ENCODE measurements around the gene ANKRD24. TPM values are rescaled to one million over a fixed set of nuclear protein-coding genes. Genes with fewer than 3 reads are reported as not detected.
"Not testable (repeated sequence)": the region's sequence is repeated elsewhere in the genome, so short reads cannot be mapped to it uniquely, and the experiment has no call there.

Gene ANKRD24
- 0.05 and 2.1 TPM in 2 replicates for total RNA-seq

DNA sequence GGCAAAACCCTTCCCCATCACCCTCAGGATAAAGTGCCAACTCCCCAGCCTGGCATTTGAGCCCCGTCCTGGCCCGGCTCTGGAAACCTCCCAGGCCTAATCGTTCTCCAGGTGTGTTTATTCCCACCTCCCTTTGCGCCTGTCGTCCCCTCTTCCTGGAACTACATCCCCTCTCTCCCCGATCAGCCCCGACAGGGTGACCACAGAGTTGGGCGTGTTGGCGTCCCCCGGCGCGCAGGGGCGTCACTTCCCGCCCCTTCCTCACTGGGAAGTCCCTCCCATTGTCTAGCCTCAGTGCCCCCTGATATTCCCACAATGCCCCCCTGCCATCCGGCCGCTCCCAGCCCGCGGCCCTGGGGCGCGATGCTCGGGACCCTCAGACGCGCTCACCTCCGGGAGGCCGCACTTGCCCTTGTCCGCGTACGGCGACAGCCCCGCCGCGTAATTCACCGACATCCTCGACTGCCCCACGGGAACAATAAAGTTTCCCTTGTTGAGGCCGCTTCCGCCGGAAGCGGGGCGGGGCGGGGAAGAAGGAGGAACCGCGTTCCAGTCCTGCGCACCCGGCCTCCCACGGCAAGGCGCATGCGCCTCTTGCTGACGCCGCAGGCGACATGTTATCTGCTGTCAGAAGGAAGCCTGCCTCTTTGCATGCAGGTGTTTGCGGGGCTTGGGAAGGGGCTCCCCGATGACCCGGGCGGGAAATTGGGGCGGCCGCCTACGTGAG is at the start of gene ANKRD24, which contains the start of gene SIRT6:
TSS of gene ANKRD24 (plus strand) at position 606 of the 727 bp plus-strand sequence. CDS start 3,737 bp downstream, outside the sequence.
TSS of gene SIRT6 (minus strand) at position 480 of the 727 bp plus-strand sequence. CDS start at position 456, 24 bp downstream.
- peak; percentile 48 for DNase-seq (ENCODE audit: extremely low read depth, low read depth, low spot score)

DNA sequence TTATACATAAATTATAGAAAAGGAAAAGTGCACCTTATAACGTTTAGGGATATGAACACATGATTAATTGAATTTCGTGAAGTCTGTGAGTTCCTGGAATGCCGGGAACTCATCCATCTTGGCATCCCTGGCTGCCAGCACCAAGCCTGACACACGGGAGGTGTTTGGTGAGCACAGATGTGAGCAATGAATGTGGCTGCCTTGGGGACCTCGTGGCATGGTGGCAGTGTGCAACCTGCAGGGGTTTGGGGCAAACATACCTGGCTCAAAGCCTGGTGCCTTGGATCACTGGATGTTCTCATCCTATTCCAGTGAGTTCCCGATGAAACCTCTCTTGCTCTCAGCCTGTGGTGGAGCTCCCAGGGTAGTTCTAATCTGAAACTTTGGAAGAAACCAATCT is 48.1 kb upstream of the ANKRD24 start:
- no peak for DNase-seq (ENCODE audit: extremely low read depth, low read depth, low spot score)

DNA sequence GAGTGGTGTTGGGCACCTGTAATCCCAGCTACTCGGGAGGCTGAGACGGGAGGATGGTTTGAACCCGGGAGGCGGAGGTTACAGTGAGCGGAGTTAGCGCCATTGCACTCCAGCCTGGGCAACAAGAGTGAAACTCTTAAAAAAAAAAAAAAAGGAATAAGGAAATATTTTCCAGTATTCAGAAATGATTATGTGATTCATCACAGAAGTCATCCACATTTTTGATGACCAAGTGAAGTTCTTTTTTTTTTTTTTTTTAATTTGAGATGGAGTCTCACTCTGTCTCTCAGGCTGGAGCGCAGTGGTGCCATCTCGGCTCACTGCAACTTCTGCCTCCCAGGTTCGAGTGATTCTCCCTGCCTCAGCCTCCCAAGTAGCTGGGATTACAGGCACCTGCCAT is 47.1 kb upstream of the ANKRD24 start:
- DNase-seq (ENCODE audit: extremely low read depth, low read depth, low spot score) = not testable (repeated sequence)

DNA sequence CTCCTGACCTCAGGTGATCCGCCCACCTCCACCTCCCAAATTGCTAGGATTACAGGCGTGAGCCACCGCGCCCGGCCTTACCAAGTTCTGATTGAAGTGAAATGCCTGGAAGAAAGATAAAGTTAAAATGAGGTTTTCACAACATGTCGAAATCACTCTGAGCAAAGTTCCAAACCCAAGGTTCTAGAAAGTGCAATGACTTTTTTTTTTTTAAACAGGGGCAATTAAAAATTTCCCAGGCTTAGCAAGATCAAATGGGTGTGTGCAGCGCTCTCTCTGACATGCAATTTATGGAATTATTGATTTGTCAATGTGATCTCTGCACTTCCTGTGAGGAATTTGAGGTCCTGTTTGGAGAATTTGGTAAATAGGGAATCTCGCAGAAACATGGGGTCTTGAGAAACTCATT is 45.8 kb upstream of the ANKRD24 start:
- no peak for DNase-seq (ENCODE audit: extremely low read depth, low read depth, low spot score)

- DNase-seq (ENCODE audit: extremely low read depth, low read depth, low spot score) = no peak
These were observed 44.0 kb upstream of the ANKRD24 start for GRCh38 chr19:4138445-4138844.

GRCh38 chr19:4139614-4140236 is 42.8 kb upstream of the ANKRD24 start:
- no peak for DNase-seq (ENCODE audit: extremely low read depth, low read depth, low spot score)

GRCh38 chr19:4140237-4140711 is 42.2 kb upstream of the ANKRD24 start:
- DNase-seq (ENCODE audit: extremely low read depth, low read depth, low spot score) = no peak

DNA sequence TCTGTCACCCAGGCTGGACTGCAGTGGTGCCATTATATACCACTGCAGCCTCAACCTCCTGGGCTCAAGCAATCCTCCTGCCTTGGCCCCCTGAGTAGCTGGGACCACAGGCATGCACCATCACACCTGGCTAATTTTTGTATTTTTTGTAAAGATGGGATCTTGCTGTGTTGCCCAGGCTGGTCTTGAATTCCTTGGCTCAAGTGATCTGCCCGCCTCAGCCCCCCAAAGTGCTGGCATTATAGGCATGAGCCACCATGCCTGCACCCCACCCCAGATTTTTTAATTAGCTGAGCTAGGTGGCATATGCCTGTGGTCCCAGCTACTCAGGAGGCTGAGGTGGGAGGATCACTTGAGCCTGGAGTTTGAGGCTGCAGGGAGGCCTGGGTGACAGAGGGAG is 39.6 kb upstream of the ANKRD24 start:
- not testable (repeated sequence) for DNase-seq (ENCODE audit: extremely low read depth, low read depth, low spot score)

- no peak for DNase-seq (ENCODE audit: extremely low read depth, low read depth, low spot score)
These were observed 37.7 kb upstream of the ANKRD24 start for GRCh38 chr19:4144666-4145249.

DNA sequence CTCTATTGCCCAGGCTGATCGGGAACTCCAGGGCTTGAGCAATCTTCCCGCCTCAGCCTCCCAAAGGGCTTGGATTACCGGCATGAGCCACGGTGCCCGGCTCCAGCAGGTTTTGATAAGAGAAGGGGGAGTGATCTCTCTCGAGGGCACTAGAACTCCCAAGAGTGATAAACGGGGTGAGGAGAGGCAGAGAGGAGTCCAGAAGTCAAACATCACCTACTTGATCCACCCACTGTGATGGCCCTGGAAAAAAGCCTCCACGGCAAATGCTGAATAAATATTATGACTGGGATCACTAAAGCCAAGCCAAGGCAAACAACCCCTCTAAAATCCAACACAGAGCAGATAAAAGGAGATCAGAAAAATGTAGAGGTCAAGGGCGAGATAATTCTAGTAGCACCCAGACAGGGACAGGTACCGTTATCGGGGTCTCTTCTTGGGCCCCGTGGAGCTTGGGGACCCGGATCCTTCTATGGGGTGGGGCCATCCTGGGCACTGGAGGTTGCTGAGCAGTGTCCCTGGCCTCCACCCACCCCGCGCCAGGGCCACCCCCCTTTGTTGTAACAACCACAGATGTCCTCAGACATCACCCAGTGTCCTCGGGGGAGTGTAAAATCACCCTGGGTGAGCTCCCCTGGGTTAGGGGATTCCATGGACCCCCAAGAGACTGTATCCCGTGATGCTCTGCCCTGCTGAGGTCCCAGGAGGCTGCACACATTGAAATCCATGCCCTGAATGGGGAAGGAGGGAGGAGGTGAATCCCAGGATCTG is 32.8 kb upstream of the ANKRD24 start:
- no peak for DNase-seq (ENCODE audit: extremely low read depth, low read depth, low spot score)

- no peak for DNase-seq (ENCODE audit: extremely low read depth, low read depth, low spot score)
These were observed 30.9 kb upstream of the ANKRD24 start for GRCh38 chr19:4151623-4152022.

DNA sequence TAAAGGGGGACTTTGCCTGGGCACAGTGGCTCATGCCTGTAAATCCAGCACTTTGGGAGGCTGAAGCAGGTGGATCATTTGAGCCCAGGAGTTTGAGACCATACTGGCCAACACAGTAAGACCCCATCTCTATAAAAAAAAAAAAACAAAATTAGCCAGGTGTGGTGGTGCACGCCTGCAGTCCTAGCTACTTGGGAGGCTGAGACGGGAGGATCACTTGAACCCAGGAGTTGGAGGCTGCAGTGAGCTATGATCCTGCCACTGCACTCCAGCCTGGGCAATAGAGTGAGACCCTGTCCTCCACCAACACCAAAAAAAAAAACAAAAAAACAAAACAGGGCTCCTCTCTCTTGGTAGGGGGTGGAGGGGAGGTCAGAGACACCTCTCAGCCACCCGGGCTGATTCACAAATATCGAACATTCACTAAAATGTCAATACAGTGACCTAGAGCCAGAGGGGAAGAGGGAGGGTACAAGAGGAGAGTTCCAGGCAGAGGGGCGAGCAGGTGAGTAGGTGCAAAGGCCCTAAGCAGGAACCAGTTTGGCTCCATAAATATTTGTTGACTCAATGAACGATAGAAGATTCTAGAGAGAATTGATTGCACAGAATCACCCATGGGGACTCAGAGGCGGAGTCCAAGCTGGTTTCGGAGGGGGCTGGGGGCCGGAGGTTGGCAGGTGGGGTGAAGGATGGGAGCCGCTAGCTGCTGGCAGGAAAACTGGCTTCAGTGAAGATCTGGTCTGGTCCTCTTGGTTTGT is 30.1 kb upstream of the ANKRD24 start:
- no peak for DNase-seq (ENCODE audit: extremely low read depth, low read depth, low spot score)

GRCh38 chr19:4154571-4155312 is 27.7 kb upstream of the ANKRD24 start:
- DNase-seq (ENCODE audit: extremely low read depth, low read depth, low spot score) = no peak

- DNase-seq (ENCODE audit: extremely low read depth, low read depth, low spot score) = no peak
These were observed 25.3 kb upstream of the ANKRD24 start for GRCh38 chr19:4157164-4157563.

GRCh38 chr19:4157971-4158370 is 24.5 kb upstream of the ANKRD24 start:
- not testable (repeated sequence) for DNase-seq (ENCODE audit: extremely low read depth, low read depth, low spot score)

GRCh38 chr19:4161415-4162077 is 20.9 kb upstream of the ANKRD24 start:
- DNase-seq (ENCODE audit: extremely low read depth, low read depth, low spot score) = no peak

- no peak for DNase-seq (ENCODE audit: extremely low read depth, low read depth, low spot score)
These were observed 18.2 kb upstream of the ANKRD24 start for GRCh38 chr19:4164262-4164661.

DNA sequence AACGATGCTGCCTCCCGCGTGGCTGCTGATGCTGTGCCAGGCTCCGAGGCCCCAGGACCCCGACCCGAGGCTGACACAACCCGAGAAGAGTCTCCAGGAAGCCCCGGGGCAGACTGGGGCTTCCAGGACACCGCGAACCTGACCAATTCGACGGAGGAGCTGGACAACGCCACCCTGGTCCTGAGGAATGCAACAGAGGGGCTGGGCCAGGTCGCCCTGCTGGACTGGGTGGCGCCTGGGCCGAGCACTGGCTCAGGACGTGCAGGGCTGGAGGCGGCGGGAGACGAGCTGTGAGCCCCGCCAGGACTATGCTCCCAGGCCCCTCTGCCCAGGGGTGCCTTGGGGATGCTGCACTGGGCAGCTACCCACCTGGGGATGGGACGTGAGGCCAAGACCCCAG is 10.8 kb upstream of the ANKRD24 start:
- DNase-seq (ENCODE audit: extremely low read depth, low read depth, low spot score) = no peak

DNA sequence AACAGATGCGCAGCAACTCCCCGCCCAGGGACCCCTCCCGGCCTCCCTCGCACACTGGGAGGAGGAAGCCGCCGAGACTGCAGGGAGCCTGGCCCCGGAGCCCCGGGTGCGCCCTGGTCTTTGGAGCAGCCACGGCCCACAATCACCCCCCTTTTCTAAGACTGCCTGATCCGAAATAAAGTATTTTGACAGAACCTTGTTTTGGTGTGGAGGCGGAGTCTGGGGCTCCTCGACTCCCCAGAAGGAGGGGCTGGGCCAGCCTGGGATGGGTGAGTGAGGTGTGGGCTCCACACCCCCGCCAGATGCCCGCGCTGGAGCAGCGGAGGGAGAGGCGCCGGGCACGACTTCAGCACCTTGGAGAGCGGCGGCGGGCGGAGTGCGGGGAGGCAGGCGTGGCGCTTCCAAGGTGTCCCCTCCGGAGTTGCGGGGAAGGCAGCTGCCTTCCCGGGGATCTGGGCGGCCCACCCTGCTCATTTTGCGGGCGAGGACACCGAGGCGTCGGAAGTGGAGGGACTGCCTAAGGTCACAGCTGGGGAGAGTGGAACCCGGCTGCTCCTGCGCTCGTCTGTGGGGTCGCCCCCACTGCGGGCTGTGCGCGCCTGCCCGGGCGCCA is 9.5 kb upstream of the ANKRD24 start:
- DNase-seq (ENCODE audit: extremely low read depth, low read depth, low spot score) = no peak
